ENCODE data around the gene ARHGAP26.

Gene ARHGAP26

GRCh38 chr5:142873831-142874230, 103.7 kb downstream of the ARHGAP26 start:
- DNase-seq (ENCODE audit: low spot score) = no peak

- DNase-seq (ENCODE audit: low spot score) = no peak
Observed at GRCh38 chr5:142874540-142874939, 104.4 kb downstream of the ARHGAP26 start.

- no peak for DNase-seq (ENCODE audit: low spot score)
Observed at GRCh38 chr5:142875936-142876335, 105.8 kb downstream of the ARHGAP26 start.

- DNase-seq (ENCODE audit: low spot score) = no peak
Observed at GRCh38 chr5:142876817-142877216, 106.6 kb downstream of the ARHGAP26 start.

- DNase-seq (ENCODE audit: low spot score) = no peak
Observed at GRCh38 chr5:142878111-142878510, 107.9 kb downstream of the ARHGAP26 start.

- no peak for DNase-seq (ENCODE audit: low spot score)
Observed at GRCh38 chr5:142878638-142879037, 108.5 kb downstream of the ARHGAP26 start.

- DNase-seq (ENCODE audit: low spot score) = peak; percentile 8
Observed at GRCh38 chr5:142881076-142881783, 111.1 kb downstream of the ARHGAP26 start.

- DNase-seq (ENCODE audit: low spot score) = no peak
Observed at GRCh38 chr5:142881784-142882126, 111.6 kb downstream of the ARHGAP26 start.

- no peak for DNase-seq (ENCODE audit: low spot score)
Observed at GRCh38 chr5:142883025-142883424, 112.8 kb downstream of the ARHGAP26 start.

GRCh38 chr5:142883438-142883837, 113.3 kb downstream of the ARHGAP26 start:
- no peak for DNase-seq (ENCODE audit: low spot score)

GRCh38 chr5:142884029-142884428, 113.9 kb downstream of the ARHGAP26 start:
- DNase-seq (ENCODE audit: low spot score) = no peak

- no peak for DNase-seq (ENCODE audit: low spot score)
Observed at GRCh38 chr5:142886211-142886610, 116.0 kb downstream of the ARHGAP26 start.

- no peak for DNase-seq (ENCODE audit: low spot score)
Observed at GRCh38 chr5:142886956-142887355, 116.8 kb downstream of the ARHGAP26 start.

- DNase-seq (ENCODE audit: low spot score) = peak; percentile 35
Observed at GRCh38 chr5:142888469-142889085, 118.4 kb downstream of the ARHGAP26 start.

- DNase-seq (ENCODE audit: low spot score) = no peak
Observed at GRCh38 chr5:142892021-142892420, 121.8 kb downstream of the ARHGAP26 start.

- no peak for DNase-seq (ENCODE audit: low spot score)
Observed at GRCh38 chr5:142894315-142894714, 124.1 kb downstream of the ARHGAP26 start.

GRCh38 chr5:142894749-142895148, 124.6 kb downstream of the ARHGAP26 start:
- no peak for DNase-seq (ENCODE audit: low spot score)

- DNase-seq (ENCODE audit: low spot score) = no peak
Observed at GRCh38 chr5:142896325-142897007, 126.3 kb downstream of the ARHGAP26 start.

- DNase-seq (ENCODE audit: low spot score) = no peak
Observed at GRCh38 chr5:142897328-142897727, 127.2 kb downstream of the ARHGAP26 start.

GRCh38 chr5:142900927-142901326, 130.8 kb downstream of the ARHGAP26 start:
- DNase-seq (ENCODE audit: low spot score) = no peak

- no peak for DNase-seq (ENCODE audit: low spot score)
Observed at GRCh38 chr5:142901476-142902185, 131.5 kb downstream of the ARHGAP26 start.

GRCh38 chr5:142902186-142902965, 132.2 kb downstream of the ARHGAP26 start:
- no peak for DNase-seq (ENCODE audit: low spot score)
